ENCODE data around the gene MAP4K2.

MAP4K2 gene

DNA sequence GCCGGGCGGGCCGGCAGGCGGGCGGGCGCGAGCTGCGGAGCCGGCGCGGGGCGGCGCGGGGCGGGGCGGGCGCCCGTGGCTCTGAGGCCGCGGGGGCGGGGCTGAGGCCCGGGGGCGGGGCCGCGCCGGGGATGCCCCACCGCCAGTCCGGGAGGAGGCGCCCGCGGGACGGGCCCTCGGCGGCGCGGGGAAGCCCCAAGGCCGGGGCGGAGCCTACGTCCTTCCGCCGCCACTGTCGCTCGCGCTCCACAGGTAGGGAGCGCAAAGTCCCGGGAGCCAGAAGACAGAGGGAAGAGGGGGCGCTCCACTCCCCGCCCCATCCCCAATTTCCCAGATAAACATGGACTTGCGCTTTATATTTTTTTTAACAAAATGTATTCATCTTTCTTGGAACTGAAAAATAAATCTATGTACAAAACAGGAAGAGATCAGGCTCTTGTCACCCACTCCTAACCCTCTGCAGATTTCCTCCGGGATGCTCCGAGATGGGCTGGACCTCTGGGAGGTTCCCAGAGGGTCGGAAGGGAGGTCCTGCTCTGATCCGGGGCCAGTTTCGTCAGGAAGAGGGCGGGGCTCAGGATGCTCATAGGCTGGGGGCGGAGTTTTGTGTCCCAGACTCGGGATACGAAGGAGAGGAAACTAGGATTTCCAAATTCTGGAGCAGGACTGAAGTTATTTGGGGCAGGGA lies at the start of gene MAP4K2:
Gene MAP4K2, minus strand, starts transcription at position 57 of the 688 bp plus-strand sequence. CDS start 65 bp downstream, outside the sequence.
- ChIA-PET CTCF (interaction anchor here (0.7 to 1.0 kb wide), 4 partner anchors 9 to 512 kb away, joined by 3 to 5 read pairs (median 3); no protein-coding TSS in a partner anchor), POLR2A (interaction anchor here (0.9 to 1.8 kb wide), 3 partner anchors 25 to 332 kb away, joined by 3 to 6 read pairs (median 3); partner anchors contain the start of gene SF1)
- TF ChIP-seq BHLHE40 (IDR thresholded peaks at IDR 0.05; ENCODE audit: borderline replicate concordance) (no peak), LEF1 (IDR thresholded peaks at IDR 0.05; ENCODE audit: borderline replicate concordance) (no peak), FOXM1 (IDR thresholded peaks at IDR 0.05; ENCODE audit: borderline replicate concordance) (no peak), HDGF (IDR thresholded peaks at IDR 0.05; ENCODE audit: borderline replicate concordance) (no peak)
- peak; percentile 92 for DNase-seq (ENCODE audit: extremely low spot score)

- DNase-seq (ENCODE audit: extremely low spot score), result no peak
- no peak for TF ChIP-seq SUZ12 (IDR thresholded peaks at IDR 0.05)
- no peak for TF ChIP-seq ELF4 (IDR thresholded peaks at IDR 0.05)
- no peak for TF ChIP-seq NFRKB (IDR thresholded peaks at IDR 0.05)
- no peak for TF ChIP-seq TARDBP (IDR thresholded peaks at IDR 0.05)
- no peak for TF ChIP-seq SP1 (IDR thresholded peaks at IDR 0.05)
- TF ChIP-seq ZNF384 (IDR thresholded peaks at IDR 0.05), result no peak
- no peak for TF ChIP-seq FOXA1 (IDR thresholded peaks at IDR 0.05)
- no peak for TF ChIP-seq HDGF (IDR thresholded peaks at IDR 0.05; ENCODE audit: borderline replicate concordance)
- no peak for TF ChIP-seq LEF1 (IDR thresholded peaks at IDR 0.05; ENCODE audit: borderline replicate concordance)
- TF ChIP-seq ARNT (IDR thresholded peaks at IDR 0.05), result no peak
- TF ChIP-seq FOXK2 (IDR thresholded peaks at IDR 0.05), result no peak
- TF ChIP-seq FOXM1 (IDR thresholded peaks at IDR 0.05; ENCODE audit: borderline replicate concordance), result no peak
- TF ChIP-seq, protein P1, sequence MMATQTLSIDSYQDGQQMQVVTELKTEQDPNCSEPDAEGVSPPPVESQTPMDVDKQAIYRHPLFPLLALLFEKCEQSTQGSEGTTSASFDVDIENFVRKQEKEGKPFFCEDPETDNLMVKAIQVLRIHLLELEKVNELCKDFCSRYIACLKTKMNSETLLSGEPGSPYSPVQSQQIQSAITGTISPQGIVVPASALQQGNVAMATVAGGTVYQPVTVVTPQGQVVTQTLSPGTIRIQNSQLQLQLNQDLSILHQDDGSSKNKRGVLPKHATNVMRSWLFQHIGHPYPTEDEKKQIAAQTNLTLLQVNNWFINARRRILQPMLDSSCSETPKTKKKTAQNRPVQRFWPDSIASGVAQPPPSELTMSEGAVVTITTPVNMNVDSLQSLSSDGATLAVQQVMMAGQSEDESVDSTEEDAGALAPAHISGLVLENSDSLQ (IDR thresholded peaks at IDR 0.05), result no peak
- no peak for TF ChIP-seq BHLHE40 (IDR thresholded peaks at IDR 0.05; ENCODE audit: borderline replicate concordance)
- no peak for TF ChIP-seq CTBP1 (IDR thresholded peaks at IDR 0.05; ENCODE audit: borderline replicate concordance)
- no peak for TF ChIP-seq L3MBTL2 (conservative IDR thresholded peaks at IDR 0.05)
- ChIA-PET CTCF (interaction anchor here (1.2 kb wide), 1 partner anchor 8 kb away, joined by 3 read pairs; no protein-coding TSS in a partner anchor), POLR2A (no interaction called here)
Measured at GRCh38 chr11:64851831-64852351, 48.9 kb upstream of the MAP4K2 start.

DNA sequence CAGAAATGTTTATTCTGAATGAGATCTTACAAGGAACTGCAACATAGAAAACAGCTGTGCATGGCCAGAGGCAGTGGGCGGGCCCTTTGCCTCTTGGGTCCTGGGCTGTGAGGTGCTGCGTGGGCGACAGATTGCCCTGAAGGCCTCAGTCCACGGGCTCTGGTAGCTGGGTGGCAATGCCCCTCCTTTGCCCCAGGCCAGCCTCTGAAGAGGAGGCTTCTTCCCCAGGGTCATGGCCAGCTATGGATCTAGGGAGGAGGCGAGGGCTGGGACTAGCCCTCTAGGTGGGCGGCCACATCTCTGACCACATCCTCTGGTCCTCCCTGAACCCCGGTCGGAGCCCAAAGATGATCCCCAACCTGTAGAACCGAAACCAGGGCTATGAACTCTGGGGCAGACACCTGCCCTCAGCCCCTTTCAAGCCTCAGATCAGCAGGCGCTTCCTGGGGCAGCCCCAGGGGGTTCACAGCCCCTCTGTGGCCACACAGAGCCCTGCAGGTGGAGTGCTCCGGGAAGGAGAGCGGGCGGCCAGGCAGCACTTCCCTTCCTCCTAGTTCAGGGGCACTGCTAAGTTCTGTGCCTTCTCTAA lies 48.1 kb upstream of the MAP4K2 start:
- DNase-seq (ENCODE audit: extremely low spot score), result no peak
- POLR2A ChIA-PET, result no interaction called here
- CTCF ChIA-PET, result interaction anchor here (0.5 to 1.2 kb wide), 3 partner anchors 9 to 249 kb away, joined by 3 to 4 read pairs (median 3); no protein-coding TSS in a partner anchor
- TF ChIP-seq FOXK2 (IDR thresholded peaks at IDR 0.05), result no peak
- TF ChIP-seq ELF4 (IDR thresholded peaks at IDR 0.05), result no peak
- TF ChIP-seq L3MBTL2 (conservative IDR thresholded peaks at IDR 0.05), result no peak
- TF ChIP-seq FOXA1 (IDR thresholded peaks at IDR 0.05), result no peak
- TF ChIP-seq SUZ12 (IDR thresholded peaks at IDR 0.05), result no peak
- TF ChIP-seq, protein P1 (IDR thresholded peaks at IDR 0.05), result no peak
- TF ChIP-seq TARDBP (IDR thresholded peaks at IDR 0.05), result no peak
- no peak for TF ChIP-seq CTBP1 (IDR thresholded peaks at IDR 0.05; ENCODE audit: borderline replicate concordance)
- no peak for TF ChIP-seq ZNF384 (IDR thresholded peaks at IDR 0.05)
- no peak for TF ChIP-seq FOXM1 (IDR thresholded peaks at IDR 0.05; ENCODE audit: borderline replicate concordance)

DNA sequence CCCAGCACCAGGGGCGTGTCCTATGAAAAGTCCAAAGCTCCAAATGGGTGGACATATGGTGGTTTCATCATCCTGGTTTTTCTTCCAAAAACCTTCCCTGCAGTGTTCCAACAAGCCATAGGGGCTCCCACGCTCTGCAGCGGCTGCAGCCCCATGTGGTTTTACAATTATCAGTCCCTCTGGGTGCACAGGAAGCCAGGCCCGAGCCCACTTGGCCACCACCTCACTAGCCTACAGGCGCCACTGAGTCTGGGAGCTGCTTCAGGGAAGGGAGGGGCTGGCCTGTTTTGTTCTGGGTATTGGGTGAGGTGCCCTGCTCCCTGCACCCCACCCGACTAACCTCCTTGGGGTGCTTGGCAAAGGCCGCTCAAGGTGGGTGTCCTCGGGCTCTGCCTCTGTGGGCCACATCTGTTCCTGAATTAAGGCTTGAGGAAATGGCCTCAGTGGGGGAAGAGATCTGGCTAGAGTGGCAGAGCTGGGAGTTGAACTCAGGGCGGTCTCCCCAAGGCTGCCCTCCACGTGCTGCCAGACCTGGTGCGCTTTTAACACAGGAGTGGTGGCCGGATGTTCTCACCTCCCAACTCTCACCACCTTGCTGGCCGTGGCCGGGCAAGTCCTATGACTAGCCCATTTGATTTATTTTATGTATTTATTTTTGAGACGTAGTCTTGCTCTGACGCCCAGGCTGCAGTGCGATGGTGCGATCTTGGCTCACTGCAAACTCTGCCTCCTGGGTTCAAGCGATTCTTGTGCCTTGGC lies 46.8 kb upstream of the MAP4K2 start:
- no peak for TF ChIP-seq BHLHE40 (IDR thresholded peaks at IDR 0.05; ENCODE audit: borderline replicate concordance)
- no peak for TF ChIP-seq SP1 (IDR thresholded peaks at IDR 0.05)
- TF ChIP-seq L3MBTL2 (conservative IDR thresholded peaks at IDR 0.05), result no peak
- TF ChIP-seq ARNT (IDR thresholded peaks at IDR 0.05), result no peak
- TF ChIP-seq, protein P1 (IDR thresholded peaks at IDR 0.05), result no peak
- TF ChIP-seq FOXM1 (IDR thresholded peaks at IDR 0.05; ENCODE audit: borderline replicate concordance), result no peak
- no peak for TF ChIP-seq LEF1 (IDR thresholded peaks at IDR 0.05; ENCODE audit: borderline replicate concordance)
- TF ChIP-seq TARDBP (IDR thresholded peaks at IDR 0.05), result no peak
- no peak for TF ChIP-seq SUZ12 (IDR thresholded peaks at IDR 0.05)
- no peak for TF ChIP-seq CTBP1 (IDR thresholded peaks at IDR 0.05; ENCODE audit: borderline replicate concordance)
- ChIA-PET POLR2A (interaction anchor here (1.5 to 2.8 kb wide), 2 partner anchors 38 to 268 kb away, joined by 3 to 13 read pairs; partner anchors contain the start of gene ZNHIT2), CTCF (interaction anchor here (0.5 to 2.9 kb wide), 9 partner anchors 20 to 163 kb away, joined by 3 to 13 read pairs (median 3); partner anchors contain the start of gene EHD1)
- no peak for DNase-seq (ENCODE audit: extremely low spot score)
